ENCODE measurements around the gene ZFPL1.

DNA sequence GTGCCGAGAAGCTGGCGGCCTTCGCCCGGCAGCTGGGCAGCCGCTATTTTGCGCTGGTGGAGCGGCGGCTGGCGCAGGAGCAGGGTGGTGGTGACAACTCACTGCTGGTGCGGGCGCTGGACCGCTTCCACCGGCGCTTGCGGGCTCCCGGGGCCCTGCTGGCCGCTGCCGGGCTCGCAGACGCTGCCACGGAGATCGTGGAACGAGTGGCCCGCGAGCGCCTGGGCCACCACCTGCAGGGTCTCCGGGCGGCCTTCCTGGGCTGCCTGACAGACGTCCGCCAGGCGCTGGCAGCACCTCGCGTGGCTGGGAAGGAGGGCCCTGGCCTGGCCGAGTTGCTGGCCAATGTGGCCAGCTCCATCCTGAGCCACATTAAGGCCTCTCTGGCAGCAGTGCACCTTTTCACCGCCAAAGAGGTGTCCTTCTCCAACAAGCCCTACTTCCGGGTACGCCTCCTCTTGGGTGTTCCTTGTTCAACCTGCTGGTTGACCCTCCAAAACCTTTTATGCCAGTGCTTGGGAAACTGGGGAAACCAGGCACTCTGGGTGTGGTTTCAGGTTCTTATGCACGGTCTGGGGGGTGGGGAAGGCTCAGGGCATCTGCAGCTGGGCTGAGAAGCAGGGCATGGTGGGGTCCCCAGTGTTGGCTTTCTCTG lies 24.6 kb downstream of the ZFPL1 start:
- TF ChIP-seq, protein P1, sequence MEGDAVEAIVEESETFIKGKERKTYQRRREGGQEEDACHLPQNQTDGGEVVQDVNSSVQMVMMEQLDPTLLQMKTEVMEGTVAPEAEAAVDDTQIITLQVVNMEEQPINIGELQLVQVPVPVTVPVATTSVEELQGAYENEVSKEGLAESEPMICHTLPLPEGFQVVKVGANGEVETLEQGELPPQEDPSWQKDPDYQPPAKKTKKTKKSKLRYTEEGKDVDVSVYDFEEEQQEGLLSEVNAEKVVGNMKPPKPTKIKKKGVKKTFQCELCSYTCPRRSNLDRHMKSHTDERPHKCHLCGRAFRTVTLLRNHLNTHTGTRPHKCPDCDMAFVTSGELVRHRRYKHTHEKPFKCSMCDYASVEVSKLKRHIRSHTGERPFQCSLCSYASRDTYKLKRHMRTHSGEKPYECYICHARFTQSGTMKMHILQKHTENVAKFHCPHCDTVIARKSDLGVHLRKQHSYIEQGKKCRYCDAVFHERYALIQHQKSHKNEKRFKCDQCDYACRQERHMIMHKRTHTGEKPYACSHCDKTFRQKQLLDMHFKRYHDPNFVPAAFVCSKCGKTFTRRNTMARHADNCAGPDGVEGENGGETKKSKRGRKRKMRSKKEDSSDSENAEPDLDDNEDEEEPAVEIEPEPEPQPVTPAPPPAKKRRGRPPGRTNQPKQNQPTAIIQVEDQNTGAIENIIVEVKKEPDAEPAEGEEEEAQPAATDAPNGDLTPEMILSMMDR (IDR thresholded peaks at IDR 0.05), result no peak
- TF ChIP-seq EP300 (IDR thresholded peaks at IDR 0.05), result no peak
